ENCODE results near the gene DCTD. TPM values are rescaled to one million over a fixed set of nuclear protein-coding genes. Genes with fewer than 3 reads are reported as not detected.

Gene DCTD
- total and polyA plus RNA-seq, 2 experiments from 2014 or later, result 133 to 170 TPM

DNA sequence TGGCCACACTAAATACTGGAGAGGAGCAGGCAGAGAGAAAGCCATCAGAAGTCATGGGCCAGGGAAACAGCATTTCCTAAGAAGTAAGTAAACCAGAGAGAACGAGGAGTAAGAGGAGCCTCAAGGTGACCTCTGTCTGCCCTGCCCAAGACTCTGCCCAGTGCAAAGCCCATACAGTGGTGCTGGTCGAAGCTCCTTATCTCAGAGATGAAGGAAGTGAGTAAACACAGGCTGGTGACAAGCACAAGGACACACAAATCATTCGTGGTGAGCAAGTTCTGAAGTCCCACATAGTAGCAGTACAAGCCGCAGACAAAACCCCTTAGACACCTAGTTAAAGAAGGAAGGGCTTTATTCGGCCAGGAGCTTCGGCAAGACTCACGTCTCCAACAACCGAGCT lies 62.7 kb downstream of the DCTD start:
- Histone ChIP-seq H2AFZ (no peak overlapping the region), H4K20me1 (ENCODE audit: insufficient read depth) (no peaks in the 10 kb centered on the region), H3K36me3 (ENCODE audit: low read depth) (no peaks in the 10 kb centered on the region), H3K4me3 (no peak overlapping the region), H3K27ac (no peak overlapping the region), H3K9ac (no peak overlapping the region), H3K4me1 (ENCODE audit: insufficient read depth) (no peaks in the 10 kb centered on the region), H3F3A (ENCODE audit: insufficient read depth) (no peaks in the 10 kb centered on the region), H3K9me2 (ENCODE audit: insufficient read depth) (no peaks in the 10 kb centered on the region), H3K4me2 (ENCODE audit: unreplicated experiment) (no peak overlapping the region), H3K9me3 (ENCODE audit: low read depth) (no peaks in the 10 kb centered on the region), H3K27me3 (replicated peaks; ENCODE audit: insufficient read depth) (no peaks in the 10 kb centered on the region; the same call in 1 of the 2 replicates), H3K79me2 (ENCODE audit: insufficient read depth) (no peaks in the 10 kb centered on the region)
- TF ChIP-seq EZH2 (IDR thresholded peaks at IDR 0.05; ENCODE audit: insufficient read depth, poor library complexity, severe bottlenecking), result no peak
- no peak for TF ChIP-seq EZH2phosphoT487 (IDR thresholded peaks at IDR 0.05; ENCODE audit: insufficient read depth, low read depth)
- WGBS, 2 experiments (ENCODE audit: low coverage in 1 of 2, low lambda C conversion rate in 2 of 2, missing lambda C conversion rate in 2 of 2), result 58 to 61% methylated on average over 8 of the region's 8 CpGs
- DNase-seq, result no peak
- in situ Hi-C loops (cut with MboI), result no loop called here

GRCh38 chr4:182853731-182854330 lies 63.4 kb downstream of the DCTD start:
- H3K9me2 ChIP-seq (ENCODE audit: insufficient read depth), result no peaks in the 10 kb centered on the region
- no peaks in the 10 kb centered on the region for H3K9me3 ChIP-seq (ENCODE audit: low read depth)
- no peaks in the 10 kb centered on the region for H3F3A ChIP-seq (ENCODE audit: insufficient read depth)
- no peak overlapping the region for H2AFZ ChIP-seq
- H3K36me3 ChIP-seq (ENCODE audit: low read depth), result no peaks in the 10 kb centered on the region
- H3K4me3 ChIP-seq, result no peak overlapping the region
- WGBS, 2 experiments (ENCODE audit: low coverage in 1 of 2, low lambda C conversion rate in 2 of 2, missing lambda C conversion rate in 2 of 2), result 60 to 67% methylated on average over 15 of the region's 15 CpGs
- H3K4me2 ChIP-seq (ENCODE audit: unreplicated experiment), result no peak overlapping the region
- no peaks in the 10 kb centered on the region; the same call in 1 of the 2 replicates for H3K27me3 ChIP-seq (replicated peaks; ENCODE audit: insufficient read depth)
- H3K9ac ChIP-seq, result no peak overlapping the region
- in situ Hi-C loops (cut with MboI), result no loop called here
- H3K27ac ChIP-seq, result no peak overlapping the region
- TF ChIP-seq EZH2 (IDR thresholded peaks at IDR 0.05; ENCODE audit: insufficient read depth, poor library complexity, severe bottlenecking) (no peak), EZH2phosphoT487 (IDR thresholded peaks at IDR 0.05; ENCODE audit: insufficient read depth, low read depth) (no peak)
- H3K79me2 ChIP-seq (ENCODE audit: insufficient read depth), result no peaks in the 10 kb centered on the region
- no peaks in the 10 kb centered on the region for H4K20me1 ChIP-seq (ENCODE audit: insufficient read depth)
- H3K4me1 ChIP-seq (ENCODE audit: insufficient read depth), result no peaks in the 10 kb centered on the region
- DNase-seq, result no peak

GRCh38 chr4:182848685-182849084 lies 68.5 kb downstream of the DCTD start:
- in situ Hi-C loops (cut with MboI), result no loop called here
- no peak overlapping the region for H3K9ac ChIP-seq
- H3K27me3 ChIP-seq (replicated peaks; ENCODE audit: insufficient read depth), result peaks cover 14% of the 10 kb centered on the region
- H4K20me1 ChIP-seq (ENCODE audit: insufficient read depth), result no peaks in the 10 kb centered on the region
- H3K4me2 ChIP-seq (ENCODE audit: unreplicated experiment), result no peak overlapping the region
- no peak overlapping the region for H2AFZ ChIP-seq
- H3K9me3 ChIP-seq (ENCODE audit: low read depth), result no peaks in the 10 kb centered on the region
- no peak overlapping the region for H3K4me3 ChIP-seq
- 42 to 43% methylated on average over 6 of the region's 6 CpGs for WGBS, 2 experiments (ENCODE audit: low coverage in 1 of 2, low lambda C conversion rate in 2 of 2, missing lambda C conversion rate in 2 of 2)
- H3K79me2 ChIP-seq (ENCODE audit: insufficient read depth), result no peaks in the 10 kb centered on the region
- no peak overlapping the region for H3K27ac ChIP-seq
- no peak for DNase-seq
- H3K36me3 ChIP-seq (ENCODE audit: low read depth), result no peaks in the 10 kb centered on the region
- no peaks in the 10 kb centered on the region for H3F3A ChIP-seq (ENCODE audit: insufficient read depth)
- H3K9me2 ChIP-seq (ENCODE audit: insufficient read depth), result no peaks in the 10 kb centered on the region
- TF ChIP-seq EZH2 (IDR thresholded peaks at IDR 0.05; ENCODE audit: insufficient read depth, poor library complexity, severe bottlenecking), result no peak
- H3K4me1 ChIP-seq (ENCODE audit: insufficient read depth), result no peaks in the 10 kb centered on the region

- H3K9me2 ChIP-seq (ENCODE audit: insufficient read depth), result no peaks in the 10 kb centered on the region
- no peaks in the 10 kb centered on the region for H3F3A ChIP-seq (ENCODE audit: insufficient read depth)
- no peaks in the 10 kb centered on the region for H3K79me2 ChIP-seq (ENCODE audit: insufficient read depth)
- 59 to 64% methylated on average over 27 of the region's 27 CpGs for WGBS, 2 experiments (ENCODE audit: low coverage in 1 of 2, low lambda C conversion rate in 2 of 2, missing lambda C conversion rate in 2 of 2)
- no peaks in the 10 kb centered on the region for H3K36me3 ChIP-seq (ENCODE audit: low read depth)
- H3K4me1 ChIP-seq (ENCODE audit: insufficient read depth), result no peaks in the 10 kb centered on the region
- peaks cover 14% of the 10 kb centered on the region for H3K27me3 ChIP-seq (replicated peaks; ENCODE audit: insufficient read depth)
- no peak overlapping the region for H3K27ac ChIP-seq
- DNase-seq, result no peak
- H3K9ac ChIP-seq, result no peak overlapping the region
- H3K4me3 ChIP-seq, result no peak overlapping the region
- no peak overlapping the region for H3K4me2 ChIP-seq (ENCODE audit: unreplicated experiment)
- no peaks in the 10 kb centered on the region for H4K20me1 ChIP-seq (ENCODE audit: insufficient read depth)
- no peak overlapping the region for H2AFZ ChIP-seq
- TF ChIP-seq EZH2phosphoT487 (IDR thresholded peaks at IDR 0.05; ENCODE audit: insufficient read depth, low read depth), result no peak
- no peak for TF ChIP-seq EZH2 (IDR thresholded peaks at IDR 0.05; ENCODE audit: insufficient read depth, poor library complexity, severe bottlenecking)
- in situ Hi-C loops (cut with MboI), result no loop called here
- H3K9me3 ChIP-seq (ENCODE audit: low read depth), result no peaks in the 10 kb centered on the region
These were observed 69.4 kb downstream of the DCTD start for GRCh38 chr4:182847576-182848450.
